Measurements from ENCODE around the gene ARHGAP28.

DNA sequence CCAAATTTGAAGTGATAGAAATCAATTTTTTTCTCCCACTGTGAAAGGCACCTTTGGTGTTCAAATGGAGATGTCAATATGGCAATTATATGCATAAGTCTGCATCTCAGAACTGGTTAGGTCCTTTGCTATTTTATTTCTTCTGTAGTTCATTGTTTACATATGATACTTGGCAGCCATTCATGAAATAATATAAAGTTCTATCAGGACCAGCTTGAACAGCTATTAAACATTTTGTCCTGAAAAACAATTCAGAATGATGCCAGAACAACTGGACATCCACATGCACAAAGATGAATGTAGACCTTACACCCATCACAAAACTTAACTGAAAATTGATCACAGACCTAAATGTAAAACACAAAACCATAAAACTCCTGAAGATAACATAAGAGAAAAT lies 41.8 kb upstream of the ARHGAP28 start:
- TF ChIP-seq, protein P1, sequence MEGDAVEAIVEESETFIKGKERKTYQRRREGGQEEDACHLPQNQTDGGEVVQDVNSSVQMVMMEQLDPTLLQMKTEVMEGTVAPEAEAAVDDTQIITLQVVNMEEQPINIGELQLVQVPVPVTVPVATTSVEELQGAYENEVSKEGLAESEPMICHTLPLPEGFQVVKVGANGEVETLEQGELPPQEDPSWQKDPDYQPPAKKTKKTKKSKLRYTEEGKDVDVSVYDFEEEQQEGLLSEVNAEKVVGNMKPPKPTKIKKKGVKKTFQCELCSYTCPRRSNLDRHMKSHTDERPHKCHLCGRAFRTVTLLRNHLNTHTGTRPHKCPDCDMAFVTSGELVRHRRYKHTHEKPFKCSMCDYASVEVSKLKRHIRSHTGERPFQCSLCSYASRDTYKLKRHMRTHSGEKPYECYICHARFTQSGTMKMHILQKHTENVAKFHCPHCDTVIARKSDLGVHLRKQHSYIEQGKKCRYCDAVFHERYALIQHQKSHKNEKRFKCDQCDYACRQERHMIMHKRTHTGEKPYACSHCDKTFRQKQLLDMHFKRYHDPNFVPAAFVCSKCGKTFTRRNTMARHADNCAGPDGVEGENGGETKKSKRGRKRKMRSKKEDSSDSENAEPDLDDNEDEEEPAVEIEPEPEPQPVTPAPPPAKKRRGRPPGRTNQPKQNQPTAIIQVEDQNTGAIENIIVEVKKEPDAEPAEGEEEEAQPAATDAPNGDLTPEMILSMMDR (IDR thresholded peaks at IDR 0.05), result no peak
- TF ChIP-seq ZFX (IDR thresholded peaks at IDR 0.05; ENCODE audit: borderline replicate concordance), result no peak

Measured in 22Rv1 (cell line).